ENCODE results near the gene KANSL1L. TPM values are rescaled to one million over a fixed set of nuclear protein-coding genes. Genes with fewer than 3 reads are reported as not detected.
A peak's percentile ranks its signal among the peaks of the same experiment; 100 is the strongest.

The KANSL1L gene
- polyA plus RNA-seq, 1 donor (not counting 4 experiments of a cell fraction or from before 2014, with no cell fraction given) = 4.7 TPM

DNA sequence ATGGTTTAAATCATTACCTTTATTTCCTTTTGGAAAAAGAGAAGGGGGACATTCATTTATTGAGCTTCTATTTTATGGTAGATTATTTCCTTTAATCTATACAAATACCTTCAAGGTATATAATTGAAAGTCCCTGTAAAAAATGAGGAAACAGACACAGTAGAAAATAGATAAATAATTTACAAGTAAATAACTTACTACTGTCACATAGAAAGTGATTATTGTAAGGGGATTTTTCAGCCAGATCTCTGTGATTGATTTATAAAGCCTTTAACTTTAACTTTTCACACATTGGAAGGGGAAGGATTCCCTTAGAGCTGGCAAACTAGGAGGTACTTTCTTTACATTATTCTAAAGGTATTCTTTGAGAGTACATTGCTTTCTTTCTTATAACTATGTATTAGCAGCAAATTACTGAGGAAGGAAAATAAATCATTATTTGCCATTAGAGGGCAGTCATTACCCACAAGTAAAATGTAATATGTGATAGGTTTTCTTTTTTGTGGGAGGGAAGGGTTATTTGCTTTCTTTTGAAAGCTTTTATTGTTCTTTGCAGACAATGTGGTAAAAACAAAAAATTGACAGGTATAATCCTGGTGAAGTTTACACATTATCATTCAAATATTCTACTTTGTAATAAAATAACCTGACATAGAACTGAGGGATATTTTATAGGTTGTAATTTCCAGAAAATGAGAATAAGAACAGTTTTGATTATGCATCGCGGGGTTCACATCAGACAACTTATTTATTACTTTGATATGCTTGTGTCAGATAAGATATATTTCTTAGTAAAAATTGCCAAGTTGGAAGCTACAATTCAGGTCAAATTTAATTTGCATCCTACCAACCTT lies 193.6 kb downstream of the KANSL1L start:
- no peak for FAIRE-seq
- dilution Hi-C loops (cut with MboI; ENCODE audit: extremely low pct_ligation_motif_present, low sequenced_read_pairs) = no loop called here

DNA sequence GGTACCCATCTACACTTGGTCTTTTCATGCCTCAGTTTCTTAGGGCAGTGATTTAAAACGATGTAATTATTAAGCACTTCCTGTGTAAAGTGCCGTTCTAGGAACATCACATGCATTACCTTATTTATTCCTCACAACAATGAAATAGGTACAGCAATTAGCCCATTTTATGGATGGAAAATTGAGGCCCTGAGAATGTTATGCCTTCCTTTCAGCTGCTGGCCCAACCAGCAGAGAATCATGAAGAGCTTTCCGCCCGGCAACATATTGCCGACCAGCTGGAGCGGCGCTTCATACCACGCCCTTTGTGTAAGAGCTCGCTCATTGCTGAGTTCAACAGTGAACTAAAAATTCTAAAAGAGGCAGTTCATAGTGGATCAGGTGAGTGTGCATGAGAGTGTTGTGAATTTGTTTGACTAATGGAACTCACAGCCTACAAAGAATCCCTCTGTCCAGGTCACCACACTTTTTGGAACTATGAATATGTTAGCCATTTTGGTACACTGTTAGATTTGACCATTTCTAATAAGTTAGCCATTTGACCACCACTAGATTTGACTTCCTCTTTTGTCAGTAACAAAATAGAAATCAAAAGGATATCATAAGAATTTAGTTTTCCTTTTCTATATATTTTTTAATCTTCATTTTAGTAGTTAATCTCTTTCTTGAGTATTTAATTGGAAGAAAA lies 194.4 kb downstream of the KANSL1L start:
- H3K27me3 ChIP-seq (ENCODE audit: control insufficient read depth, extremely low read depth, insufficient read depth, low read length) = no peaks in the 10 kb centered on the region
- H3K9ac ChIP-seq (ENCODE audit: control insufficient read depth, extremely low read depth, insufficient read depth, low read length) = no peak overlapping the region
- no peaks in the 10 kb centered on the region for H4K20me1 ChIP-seq (ENCODE audit: control insufficient read depth, extremely low read depth, insufficient read depth, low read length)
- H3K79me2 ChIP-seq (ENCODE audit: control insufficient read depth, insufficient read depth, low read length) = no peaks in the 10 kb centered on the region
- dilution Hi-C loops (cut with MboI; ENCODE audit: extremely low pct_ligation_motif_present, low sequenced_read_pairs) = no loop called here
- no peaks in the 10 kb centered on the region for H3K9me3 ChIP-seq (ENCODE audit: control insufficient read depth, low read depth, low read length)
- no peak for TF ChIP-seq EZH2 (IDR thresholded peaks at IDR 0.05; ENCODE audit: low read length)
- TF ChIP-seq, protein P1, sequence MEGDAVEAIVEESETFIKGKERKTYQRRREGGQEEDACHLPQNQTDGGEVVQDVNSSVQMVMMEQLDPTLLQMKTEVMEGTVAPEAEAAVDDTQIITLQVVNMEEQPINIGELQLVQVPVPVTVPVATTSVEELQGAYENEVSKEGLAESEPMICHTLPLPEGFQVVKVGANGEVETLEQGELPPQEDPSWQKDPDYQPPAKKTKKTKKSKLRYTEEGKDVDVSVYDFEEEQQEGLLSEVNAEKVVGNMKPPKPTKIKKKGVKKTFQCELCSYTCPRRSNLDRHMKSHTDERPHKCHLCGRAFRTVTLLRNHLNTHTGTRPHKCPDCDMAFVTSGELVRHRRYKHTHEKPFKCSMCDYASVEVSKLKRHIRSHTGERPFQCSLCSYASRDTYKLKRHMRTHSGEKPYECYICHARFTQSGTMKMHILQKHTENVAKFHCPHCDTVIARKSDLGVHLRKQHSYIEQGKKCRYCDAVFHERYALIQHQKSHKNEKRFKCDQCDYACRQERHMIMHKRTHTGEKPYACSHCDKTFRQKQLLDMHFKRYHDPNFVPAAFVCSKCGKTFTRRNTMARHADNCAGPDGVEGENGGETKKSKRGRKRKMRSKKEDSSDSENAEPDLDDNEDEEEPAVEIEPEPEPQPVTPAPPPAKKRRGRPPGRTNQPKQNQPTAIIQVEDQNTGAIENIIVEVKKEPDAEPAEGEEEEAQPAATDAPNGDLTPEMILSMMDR (optimal IDR thresholded peaks at IDR 0.05 in 1 of 3, IDR thresholded peaks at IDR 0.05 in 1 of 3, conservative IDR thresholded peaks at IDR 0.05 in 1 of 3; ENCODE audit: extremely low read depth in 1 of 3, insufficient read depth in 2 of 3, low read length in 3 of 3) = no peak
- no peak overlapping the region for H3K27ac ChIP-seq (ENCODE audit: control insufficient read depth, insufficient read depth, low read length)
- no peaks in the 10 kb centered on the region for H3K36me3 ChIP-seq (ENCODE audit: control insufficient read depth in 2 of 2, extremely low read depth in 1 of 2, insufficient read depth in 2 of 2, low read length in 2 of 2)
- no peaks in the 10 kb centered on the region for H3K9me1 ChIP-seq (ENCODE audit: control insufficient read depth, extremely low read depth, insufficient read depth, low read length)
- peaks cover 4% of the 10 kb centered on the region for H3K4me1 ChIP-seq (ENCODE audit: control insufficient read depth, extremely low read depth, insufficient read depth, low read length)
- FAIRE-seq (no peak), DNase-seq (ENCODE audit: low read depth, low spot score) (no peak)
- no peak overlapping the region for H3K4me3 ChIP-seq (ENCODE audit: control insufficient read depth in 2 of 3, extremely low read depth in 1 of 3, insufficient read depth in 2 of 3, low read depth in 1 of 3, low read length in 3 of 3)
- no peak overlapping the region for H2AFZ ChIP-seq (ENCODE audit: control insufficient read depth, low read length)
- H3K4me2 ChIP-seq (ENCODE audit: control insufficient read depth, extremely low read depth, insufficient read depth, low read depth, low read length) = no peak overlapping the region

More for the DNA sequence above, 193.6 kb downstream of the KANSL1L start:
- Histone ChIP-seq H3K9ac (ENCODE audit: control insufficient read depth, extremely low read depth, insufficient read depth, low read length) (no peak overlapping the region), H4K20me1 (ENCODE audit: control insufficient read depth, extremely low read depth, insufficient read depth, low read length) (no peaks in the 10 kb centered on the region), H3K27me3 (ENCODE audit: control insufficient read depth, extremely low read depth, insufficient read depth, low read length) (no peaks in the 10 kb centered on the region), H3K4me2 (ENCODE audit: control insufficient read depth, extremely low read depth, insufficient read depth, low read depth, low read length) (no peak overlapping the region), H2AFZ (ENCODE audit: control insufficient read depth, low read length) (no peak overlapping the region), H3K27ac (ENCODE audit: control insufficient read depth, insufficient read depth, low read length) (no peak overlapping the region), H3K9me1 (ENCODE audit: control insufficient read depth, extremely low read depth, insufficient read depth, low read length) (no peaks in the 10 kb centered on the region), H3K4me1 (ENCODE audit: control insufficient read depth, extremely low read depth, insufficient read depth, low read length) (peaks cover 4% of the 10 kb centered on the region), H3K4me3 (ENCODE audit: control insufficient read depth in 2 of 3, extremely low read depth in 1 of 3, insufficient read depth in 2 of 3, low read depth in 1 of 3, low read length in 3 of 3) (no peak overlapping the region), H3K36me3 (ENCODE audit: control insufficient read depth in 2 of 2, extremely low read depth in 1 of 2, insufficient read depth in 2 of 2, low read length in 2 of 2) (no peaks in the 10 kb centered on the region), H3K79me2 (ENCODE audit: control insufficient read depth, insufficient read depth, low read length) (no peaks in the 10 kb centered on the region), H3K9me3 (ENCODE audit: control insufficient read depth, low read depth, low read length) (no peaks in the 10 kb centered on the region)
- no peak for DNase-seq (ENCODE audit: low read depth, low spot score)
- no peak for TF ChIP-seq EZH2 (IDR thresholded peaks at IDR 0.05; ENCODE audit: low read length)
- TF ChIP-seq, protein P1 (optimal IDR thresholded peaks at IDR 0.05 in 1 of 3, IDR thresholded peaks at IDR 0.05 in 1 of 3, conservative IDR thresholded peaks at IDR 0.05 in 1 of 3; ENCODE audit: extremely low read depth in 1 of 3, insufficient read depth in 2 of 3, low read length in 3 of 3) = peak in 2 of 3 experiments; percentile 16 to 33

Data from keratinocyte (primary cell).